ENCODE data around the gene ZCCHC7. TPM values are rescaled to one million over a fixed set of nuclear protein-coding genes. Genes with fewer than 3 reads are reported as not detected.
"Not testable (repeated sequence)": the region's sequence is repeated elsewhere in the genome, so short reads cannot be mapped to it uniquely, and the experiment has no call there.

ZCCHC7 gene
- total RNA-seq = 10 to 100 TPM; 22.1 to 31.9 (median 25.6) TPM

- 6 to 7% methylated on average over 43 to 59 of the region's 82 CpGs for WGBS, 2 donors
- peak within 1 kb of the TSS; percentile 67 to 84 (median 75) for H3K4me3 ChIP-seq (replicated peaks in 1 of 3)
- intact Hi-C loops (cut with DNase I) = no loop called here
- H3K36me3 ChIP-seq = no peaks in the 10 kb centered on the region
- DNase-seq = peak; percentile 95 to 97
- TF ChIP-seq CTCF (IDR thresholded peaks at IDR 0.05) (no peak), POLR2A (IDR thresholded peaks at IDR 0.05) (peak; percentile 37 to 85)
- H3K27ac ChIP-seq = peak within 1 kb of the TSS; percentile 74 to 89 (median 79)
- H3K4me1 ChIP-seq = peaks cover 6 to 7% of the 10 kb centered on the region in 2 donors
- no peaks in the 10 kb centered on the region for H3K9me3 ChIP-seq
- no peaks in the 10 kb centered on the region for H3K27me3 ChIP-seq
Measured at GRCh38 chr9:37119907-37120842, at the start of gene ZCCHC7. Gene ZCCHC7, plus strand, starts transcription at chr9:37120574.

DNA sequence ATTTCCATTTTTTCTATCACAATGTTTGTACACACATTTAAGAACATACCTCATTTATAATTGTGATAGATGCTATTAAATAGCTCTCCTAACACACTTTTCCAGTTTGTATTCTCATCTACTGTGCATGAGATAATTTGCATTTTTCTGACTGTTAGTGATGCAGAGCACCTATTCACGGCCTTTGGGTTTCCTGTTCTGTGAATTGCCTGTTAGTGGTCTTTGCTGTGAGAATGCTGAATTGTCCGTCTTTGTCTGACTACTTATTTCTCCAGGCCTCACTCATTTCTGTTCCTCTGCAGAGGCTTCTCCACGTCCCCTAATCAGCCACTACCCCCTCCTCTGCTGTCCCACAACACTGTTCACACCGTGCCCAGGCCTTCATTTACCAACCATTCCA lies 45.6 kb upstream of the ZCCHC7 start:
- 75 to 76% methylated on average over 4 of the region's 4 CpGs for WGBS, 2 donors
- H3K9me3 ChIP-seq; H3K36me3 ChIP-seq; H3K4me3 ChIP-seq (replicated peaks in 1 of 3); DNase-seq; H3K27ac ChIP-seq; intact Hi-C loops (cut with DNase I); H3K27me3 ChIP-seq; H3K4me1 ChIP-seq: not testable (repeated sequence)

DNA sequence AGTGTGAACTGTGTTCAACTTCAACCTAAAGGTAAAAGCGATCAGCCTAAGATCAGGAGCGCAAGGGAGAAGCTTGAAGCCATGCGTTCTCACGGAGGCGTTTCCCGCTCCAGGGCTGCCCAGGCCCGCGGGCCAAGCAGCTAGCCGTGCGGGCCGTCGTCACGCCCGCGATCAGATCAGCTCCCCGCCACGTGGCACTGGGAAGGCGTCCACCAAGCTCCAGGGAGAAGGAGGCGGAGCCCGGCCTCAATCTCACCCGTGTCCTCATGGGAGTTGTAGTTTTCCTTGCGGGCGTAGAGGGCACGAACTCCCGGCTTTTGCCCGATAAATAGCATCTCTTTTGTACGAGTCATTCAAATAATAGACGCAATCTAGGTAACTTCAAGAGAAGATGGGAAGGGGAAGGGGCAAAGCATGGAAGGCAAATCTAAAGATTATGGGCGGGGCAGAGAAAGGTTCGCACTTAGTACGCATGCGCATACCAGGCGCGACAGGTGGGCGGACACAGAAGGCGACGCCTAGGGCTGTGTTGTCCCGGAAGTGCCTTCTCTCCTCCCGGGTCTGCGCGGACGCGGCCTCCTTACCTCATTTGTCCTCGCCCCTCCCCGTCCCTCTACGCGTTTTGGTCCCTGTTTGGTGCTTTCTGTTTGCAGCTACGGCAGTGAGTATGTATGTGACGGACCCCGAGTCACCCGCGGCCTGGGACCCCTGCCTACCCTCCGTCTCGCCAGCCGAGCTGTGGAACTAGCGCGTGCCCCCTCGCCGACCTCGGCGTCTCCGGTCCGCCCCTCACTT lies 40.8 kb upstream of the ZCCHC7 start:
- TF ChIP-seq POLR2A (IDR thresholded peaks at IDR 0.05) (peak in 1 of 2 donors; percentile 81), CTCF (IDR thresholded peaks at IDR 0.05) (no peak)
- Histone ChIP-seq H3K36me3 (no peaks in the 10 kb centered on the region), H3K27me3 (no peaks in the 10 kb centered on the region), H3K27ac (peak overlapping the region; percentile 74 to 84 (median 77)), H3K4me3 (replicated peaks in 1 of 3) (peak overlapping the region; percentile 90 to 97 (median 97)), H3K9me3 (no peaks in the 10 kb centered on the region), H3K4me1 (peaks cover 10 to 19% of the 10 kb centered on the region in 2 donors)
- intact Hi-C loops (cut with DNase I) = no loop called here
- DNase-seq = peak; percentile 94
- WGBS, 2 donors = 2 to 4% methylated on average over 49 to 52 of the region's 63 CpGs

DNA sequence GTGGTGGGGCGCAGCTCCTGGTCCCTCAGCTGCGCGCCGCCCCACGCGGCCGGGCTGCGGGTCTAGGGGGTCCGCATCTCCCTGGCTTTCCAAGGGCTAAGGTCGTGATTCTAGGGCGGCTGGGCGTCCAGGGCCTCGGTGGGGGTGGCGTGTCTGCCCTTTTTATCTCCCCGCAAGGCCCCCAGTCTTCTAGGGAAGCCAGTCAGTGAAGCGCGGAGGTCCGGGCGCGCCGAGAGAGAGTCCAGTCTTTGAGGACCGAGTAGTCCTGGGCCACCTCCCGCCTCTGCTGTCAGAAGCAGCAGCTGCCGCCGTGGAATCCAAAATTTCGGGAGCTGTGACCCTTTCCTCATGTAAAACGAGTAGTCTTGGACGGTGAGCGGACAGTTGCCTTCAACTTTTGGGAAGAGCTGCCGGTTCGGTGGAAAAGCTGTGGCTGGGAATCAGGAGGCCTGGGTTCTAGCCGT lies 40.2 kb upstream of the ZCCHC7 start:
- H3K27me3 ChIP-seq; H3K9me3 ChIP-seq; intact Hi-C loops (cut with DNase I); H3K36me3 ChIP-seq: not testable (repeated sequence)
- H3K4me3 ChIP-seq (replicated peaks in 1 of 3) = peak overlapping the region; percentile 90 to 97 (median 97)
- peak overlapping the region; percentile 74 to 84 (median 77) for H3K27ac ChIP-seq
- DNase-seq = peak; percentile 51 to 57
- peaks cover 10 to 19% of the 10 kb centered on the region in 2 donors for H3K4me1 ChIP-seq
- WGBS, 2 donors = 0 to 1% methylated on average over 17 to 19 of the region's 32 CpGs

DNA sequence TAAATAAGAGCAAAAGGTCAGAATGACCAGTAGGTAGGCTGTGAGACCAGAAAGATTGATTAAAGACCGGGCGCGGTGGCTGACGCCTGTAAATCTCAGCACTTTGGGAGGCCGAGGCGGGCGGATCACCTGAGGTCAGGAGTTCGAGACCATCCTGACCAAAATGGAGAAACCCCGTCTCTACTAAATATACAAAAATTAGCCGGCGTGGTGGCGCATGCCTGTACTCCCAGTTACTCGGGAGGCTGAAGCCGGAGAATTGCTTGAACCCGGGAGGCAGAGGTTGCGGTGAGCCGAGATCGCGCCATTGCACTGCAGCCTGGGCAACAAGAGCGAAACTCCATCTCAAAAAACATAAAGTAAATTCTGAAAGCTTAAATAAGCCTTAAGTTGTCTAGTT lies 38.9 kb upstream of the ZCCHC7 start:
- H3K4me1 ChIP-seq = peaks cover 10 to 19% of the 10 kb centered on the region in 2 donors
- intact Hi-C loops (cut with DNase I); DNase-seq; H3K4me3 ChIP-seq (replicated peaks in 1 of 3); H3K9me3 ChIP-seq; H3K27ac ChIP-seq; H3K36me3 ChIP-seq; H3K27me3 ChIP-seq: not testable (repeated sequence)
- 97 to 98% methylated on average over 20 of the region's 20 CpGs for WGBS, 2 donors

DNA sequence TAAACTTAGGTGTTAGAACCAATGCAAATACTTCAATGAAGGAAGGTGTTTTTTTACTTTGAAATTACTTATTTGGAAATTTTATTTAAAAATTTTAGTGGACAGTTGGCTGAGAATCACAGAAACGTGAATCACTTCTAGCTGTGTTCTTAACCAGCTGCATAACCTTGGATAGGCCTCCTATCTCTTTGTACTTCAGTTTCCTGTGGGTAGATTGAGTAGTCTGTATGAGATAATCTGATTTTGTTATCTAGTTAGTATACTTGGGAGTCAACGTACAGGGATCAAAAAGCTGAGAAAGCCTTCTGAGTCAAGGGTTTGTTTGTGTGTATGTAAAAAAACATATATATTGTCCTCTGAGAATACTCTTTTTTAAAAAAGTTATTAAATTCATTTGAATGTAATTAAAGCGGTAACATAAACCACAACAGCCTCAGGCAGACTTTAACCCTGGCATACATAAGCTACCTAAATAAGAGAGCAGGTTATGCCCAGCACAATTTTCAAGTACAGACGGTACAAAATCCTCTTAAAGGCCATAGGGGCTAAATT lies 38.1 kb upstream of the ZCCHC7 start:
- intact Hi-C loops (cut with DNase I) = no loop called here
- Histone ChIP-seq H3K36me3 (peaks cover 6% of the 10 kb centered on the region in 2 donors), H3K27ac (no peak overlapping the region), H3K27me3 (no peaks in the 10 kb centered on the region), H3K4me3 (replicated peaks in 1 of 3) (no peak overlapping the region), H3K9me3 (no peaks in the 10 kb centered on the region), H3K4me1 (peaks cover 10 to 19% of the 10 kb centered on the region in 2 donors)
- TF ChIP-seq POLR2A (IDR thresholded peaks at IDR 0.05) = no peak
- TF ChIP-seq CTCF (IDR thresholded peaks at IDR 0.05) = no peak
- DNase-seq = no peak
- 80 to 89% methylated on average over 4 of the region's 4 CpGs for WGBS, 2 donors

Measured in thyroid gland (tissue), 4 donors.